Measurements from ENCODE around the gene SLC48A1. TPM values are rescaled to one million over a fixed set of nuclear protein-coding genes. Genes with fewer than 3 reads are reported as not detected.
A peak's percentile ranks its signal among the peaks of the same experiment; 100 is the strongest.

Gene SLC48A1
- total RNA-seq, 4 donors from 2014 or later: 19.9 to 76.7 (median 23.1) TPM

DNA sequence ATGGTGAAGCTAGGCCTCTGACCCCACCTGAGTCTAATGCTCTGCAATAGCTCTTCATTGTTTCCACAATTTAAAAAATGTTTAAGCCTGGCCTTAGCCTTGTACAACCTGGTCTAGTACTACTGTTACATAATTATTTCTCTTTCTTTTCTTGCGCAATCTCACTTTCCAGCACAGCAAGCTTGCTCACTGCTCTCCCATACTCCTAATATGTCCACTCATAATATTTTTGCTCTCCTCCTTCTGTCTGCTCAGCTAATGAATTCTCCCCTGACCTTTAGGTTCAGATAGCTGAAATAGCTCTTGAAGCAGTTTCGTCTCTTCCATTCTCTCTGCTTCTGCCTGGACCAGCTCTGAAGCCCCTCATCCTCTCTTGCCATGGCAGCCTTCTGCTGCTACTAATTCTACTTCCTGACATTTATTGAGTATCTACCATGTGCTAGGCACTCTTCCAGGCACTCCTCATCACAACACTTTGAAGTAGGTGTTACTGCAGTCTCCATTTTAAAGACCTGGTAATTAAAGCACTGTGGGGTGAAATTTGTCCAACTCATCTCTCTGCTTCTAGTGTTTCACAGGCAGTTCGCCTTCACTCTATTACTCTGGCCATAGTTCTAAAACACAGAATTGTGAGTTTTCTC lies 2.8 kb upstream of the SLC48A1 start:
- 83 to 100% methylated on average over 3 of the region's 3 CpGs for WGBS, 2 donors (ENCODE audit: low coverage in 1 of 2)
- intact Hi-C loops (cut with DNase I; ENCODE audit: low total_unique reads): no loop called here
- in situ Hi-C loops (cut with MboI; ENCODE audit: low pct_ligation_motif_present in 1 of 4, low pct_unique_long_range_greater_than_20kb in 1 of 4, low sequenced_read_pairs in 3 of 4): loop anchor here in 1 of 4 donors (10.0 kb wide), 1 partner anchor 55 kb away; no protein-coding TSS in a partner anchor
- Histone ChIP-seq H3K4me3 (no peak overlapping the region), H3K4me1 (peaks cover 17 to 25% (median 22%) of the 10 kb centered on the region in 4 donors), H3K9me3 (no peaks in the 10 kb centered on the region), H3K27ac (no peak overlapping the region), H3K36me3 (no peaks in the 10 kb centered on the region), H3K27me3 (no peaks in the 10 kb centered on the region)
- no peak for DNase-seq
- TF ChIP-seq EP300 (IDR thresholded peaks at IDR 0.05; ENCODE audit: low read depth) (no peak), POLR2A (IDR thresholded peaks at IDR 0.05) (no peak), POLR2AphosphoS5 (IDR thresholded peaks at IDR 0.05) (no peak)
- TF ChIP-seq, protein P1, sequence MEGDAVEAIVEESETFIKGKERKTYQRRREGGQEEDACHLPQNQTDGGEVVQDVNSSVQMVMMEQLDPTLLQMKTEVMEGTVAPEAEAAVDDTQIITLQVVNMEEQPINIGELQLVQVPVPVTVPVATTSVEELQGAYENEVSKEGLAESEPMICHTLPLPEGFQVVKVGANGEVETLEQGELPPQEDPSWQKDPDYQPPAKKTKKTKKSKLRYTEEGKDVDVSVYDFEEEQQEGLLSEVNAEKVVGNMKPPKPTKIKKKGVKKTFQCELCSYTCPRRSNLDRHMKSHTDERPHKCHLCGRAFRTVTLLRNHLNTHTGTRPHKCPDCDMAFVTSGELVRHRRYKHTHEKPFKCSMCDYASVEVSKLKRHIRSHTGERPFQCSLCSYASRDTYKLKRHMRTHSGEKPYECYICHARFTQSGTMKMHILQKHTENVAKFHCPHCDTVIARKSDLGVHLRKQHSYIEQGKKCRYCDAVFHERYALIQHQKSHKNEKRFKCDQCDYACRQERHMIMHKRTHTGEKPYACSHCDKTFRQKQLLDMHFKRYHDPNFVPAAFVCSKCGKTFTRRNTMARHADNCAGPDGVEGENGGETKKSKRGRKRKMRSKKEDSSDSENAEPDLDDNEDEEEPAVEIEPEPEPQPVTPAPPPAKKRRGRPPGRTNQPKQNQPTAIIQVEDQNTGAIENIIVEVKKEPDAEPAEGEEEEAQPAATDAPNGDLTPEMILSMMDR (IDR thresholded peaks at IDR 0.05): no peak

DNA sequence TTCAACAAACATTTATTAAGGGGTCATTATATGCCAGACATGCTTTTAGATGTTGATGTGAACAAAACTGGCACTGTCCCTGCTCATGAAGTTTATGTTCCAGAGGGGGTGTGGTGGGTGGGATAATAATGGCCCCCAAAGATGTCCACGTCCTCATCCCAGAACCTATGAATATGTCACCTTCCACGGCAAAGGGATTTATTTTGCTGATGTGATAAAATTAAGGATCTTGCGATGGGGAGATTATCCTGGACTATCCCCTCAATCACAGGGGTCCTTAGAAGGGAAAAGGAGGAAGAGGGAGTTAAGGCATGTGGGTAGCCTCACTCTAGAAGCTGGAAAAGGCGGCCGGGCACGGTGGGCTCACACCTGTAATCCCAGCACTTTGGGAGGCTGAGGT lies 1.7 kb upstream of the SLC48A1 start:
- no peak overlapping the region for H3K27ac ChIP-seq
- TF ChIP-seq POLR2A (IDR thresholded peaks at IDR 0.05) (no peak), POLR2AphosphoS5 (IDR thresholded peaks at IDR 0.05) (no peak), EP300 (IDR thresholded peaks at IDR 0.05; ENCODE audit: low read depth) (no peak)
- TF ChIP-seq, protein P1 (IDR thresholded peaks at IDR 0.05): no peak
- DNase-seq: no peak
- no peaks in the 10 kb centered on the region for H3K9me3 ChIP-seq
- intact Hi-C loops (cut with DNase I; ENCODE audit: low total_unique reads) (no loop called here), in situ Hi-C loops (cut with MboI; ENCODE audit: low pct_ligation_motif_present in 1 of 4, low pct_unique_long_range_greater_than_20kb in 1 of 4, low sequenced_read_pairs in 3 of 4) (loop anchor here in 1 of 4 donors (10.0 kb wide), 1 partner anchor 57 kb away; no protein-coding TSS in a partner anchor)
- H3K27me3 ChIP-seq: no peaks in the 10 kb centered on the region
- peaks cover 24 to 35% (median 32%) of the 10 kb centered on the region in 4 donors for H3K4me1 ChIP-seq
- 85 to 96% methylated on average over 6 of the region's 6 CpGs for WGBS, 2 donors (ENCODE audit: low coverage in 1 of 2)
- H3K36me3 ChIP-seq: no peaks in the 10 kb centered on the region
- no peak overlapping the region for H3K4me3 ChIP-seq

DNA sequence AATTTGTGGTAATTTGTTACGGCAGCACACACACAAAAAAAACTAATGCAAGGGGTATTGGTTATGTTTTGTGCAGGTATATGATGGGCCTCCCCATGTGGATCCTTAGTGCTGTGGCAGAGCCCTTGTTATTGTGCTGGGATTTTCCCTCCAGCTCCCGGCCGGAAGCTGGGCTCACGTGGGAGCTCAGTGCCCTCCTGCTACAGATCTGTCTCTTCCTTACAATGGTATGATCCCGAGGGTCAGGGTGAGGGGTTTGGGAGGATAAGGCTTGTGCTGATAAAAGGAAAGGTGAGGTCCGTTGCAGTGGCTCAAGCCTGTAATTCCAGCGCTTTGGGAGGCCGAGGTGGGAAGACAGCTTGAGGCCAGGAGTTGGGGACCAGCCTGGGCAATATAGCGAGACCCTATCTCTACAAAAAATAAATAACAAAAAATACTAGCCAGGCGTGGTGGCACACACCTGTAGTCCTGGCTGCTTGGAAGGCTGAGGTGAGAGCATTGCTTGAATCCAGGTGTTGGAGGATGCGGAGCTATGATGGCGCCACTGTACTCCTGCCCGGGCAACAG lies 861 bp upstream of the SLC48A1 start:
- peak overlapping the region in 1 of 4 donors; percentile 94 for H3K27ac ChIP-seq
- no peaks in the 10 kb centered on the region for H3K9me3 ChIP-seq
- no peak for DNase-seq
- H3K27me3 ChIP-seq: no peaks in the 10 kb centered on the region
- in situ Hi-C loops (cut with MboI; ENCODE audit: low pct_ligation_motif_present in 1 of 4, low pct_unique_long_range_greater_than_20kb in 1 of 4, low sequenced_read_pairs in 3 of 4) (loop anchor here in 1 of 4 donors (10.0 kb wide), 1 partner anchor 57 kb away; no protein-coding TSS in a partner anchor), intact Hi-C loops (cut with DNase I; ENCODE audit: low total_unique reads) (no loop called here)
- H3K4me3 ChIP-seq: no peak overlapping the region
- TF ChIP-seq POLR2A (IDR thresholded peaks at IDR 0.05) (no peak), POLR2AphosphoS5 (IDR thresholded peaks at IDR 0.05) (no peak), EP300 (IDR thresholded peaks at IDR 0.05; ENCODE audit: low read depth) (no peak)
- TF ChIP-seq, protein P1 (IDR thresholded peaks at IDR 0.05): no peak
- peaks cover 32 to 43% (median 39%) of the 10 kb centered on the region in 4 donors for H3K4me1 ChIP-seq
- 75% methylated on average over 10 to 13 of the region's 13 CpGs for WGBS, 2 donors (ENCODE audit: low coverage in 1 of 2)
- no peaks in the 10 kb centered on the region for H3K36me3 ChIP-seq

DNA sequence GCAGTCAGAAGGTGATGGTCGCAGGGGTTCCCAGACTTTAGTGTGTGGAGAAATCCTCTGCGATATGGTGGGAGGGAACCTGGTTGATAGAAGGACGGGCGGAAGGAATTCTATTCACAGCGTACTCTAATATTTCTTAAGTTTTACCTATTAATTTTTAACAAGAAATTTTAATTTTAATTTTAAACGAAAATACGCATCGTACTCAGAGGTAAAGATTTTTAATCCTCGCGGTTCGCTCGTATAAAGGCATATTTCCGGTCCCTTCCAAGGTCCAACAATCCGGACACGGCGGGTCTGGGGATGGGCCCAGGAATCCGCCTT lies 338 bp upstream of the SLC48A1 start:
- Histone ChIP-seq H3K36me3 (no peaks in the 10 kb centered on the region), H3K4me3 (peak overlapping the region in 3 of 4 donors; percentile 90 to 98 (median 95)), H3K4me1 (peaks cover 37 to 49% (median 42%) of the 10 kb centered on the region in 4 donors), H3K27ac (peak overlapping the region; percentile 88 to 94 (median 90)), H3K27me3 (no peaks in the 10 kb centered on the region), H3K9me3 (no peaks in the 10 kb centered on the region)
- intact Hi-C loops (cut with DNase I; ENCODE audit: low total_unique reads) (no loop called here), in situ Hi-C loops (cut with MboI; ENCODE audit: low pct_ligation_motif_present in 1 of 4, low pct_unique_long_range_greater_than_20kb in 1 of 4, low sequenced_read_pairs in 3 of 4) (loop anchor here in 1 of 4 donors (10.0 kb wide), 1 partner anchor 58 kb away; no protein-coding TSS in a partner anchor)
- TF ChIP-seq, protein P1 (IDR thresholded peaks at IDR 0.05): no peak
- TF ChIP-seq EP300 (IDR thresholded peaks at IDR 0.05; ENCODE audit: low read depth): no peak
- TF ChIP-seq POLR2A (IDR thresholded peaks at IDR 0.05): no peak
- TF ChIP-seq POLR2AphosphoS5 (IDR thresholded peaks at IDR 0.05): no peak
- WGBS, 2 donors (ENCODE audit: low coverage in 1 of 2): 12% methylated on average over 17 of the region's 17 CpGs
- DNase-seq: no peak
